DMS114 treated with DMSO at 0.1 percent for 48 hours (cell line): Measurements from ENCODE around the gene KCNE2.
A peak's percentile ranks its signal among the peaks of the same experiment; 100 is the strongest.

Experiments used
- DNase-seq: peaks from one replicate; lab custom pipeline; 2025; ENCODE audit not compliant: unreplicated experiment; lab: John Stamatoyannopoulos, UW

Gene KCNE2

GRCh38 chr21:34363733-34364132, at the start of gene KCNE2:
Gene KCNE2 (plus strand): TSS chr21:34364006. CDS start chr21:34370479, 6,473 bp downstream.
- DNase-seq, result no peak

- DNase-seq, result no peak
These were observed 44.2 kb upstream of the KCNE2 start for GRCh38 chr21:34319585-34319984.

GRCh38 chr21:34320011-34320410, 43.8 kb upstream of the KCNE2 start:
- DNase-seq, result no peak

- no peak for DNase-seq
These were observed 33.8 kb upstream of the KCNE2 start for GRCh38 chr21:34330055-34330454.

GRCh38 chr21:34331726-34332125, 32.1 kb upstream of the KCNE2 start:
- no peak for DNase-seq

GRCh38 chr21:34332347-34332746, 31.5 kb upstream of the KCNE2 start:
- no peak for DNase-seq

- no peak for DNase-seq
These were observed 30.6 kb upstream of the KCNE2 start for GRCh38 chr21:34333121-34333739.

- DNase-seq, result no peak
These were observed 28.5 kb upstream of the KCNE2 start for GRCh38 chr21:34335316-34335715.

- no peak for DNase-seq
These were observed 27.6 kb upstream of the KCNE2 start for GRCh38 chr21:34336245-34336644.

GRCh38 chr21:34336756-34337391, 26.9 kb upstream of the KCNE2 start:
- no peak for DNase-seq

GRCh38 chr21:34337741-34338140, 26.1 kb upstream of the KCNE2 start:
- DNase-seq, result no peak

GRCh38 chr21:34338226-34338625, 25.6 kb upstream of the KCNE2 start:
- DNase-seq, result no peak

- DNase-seq, result no peak
These were observed 23.7 kb upstream of the KCNE2 start for GRCh38 chr21:34340061-34340460.

- DNase-seq, result no peak
These were observed 21.3 kb upstream of the KCNE2 start for GRCh38 chr21:34342476-34342875.

GRCh38 chr21:34343347-34343746, 20.5 kb upstream of the KCNE2 start:
- DNase-seq, result no peak

GRCh38 chr21:34343838-34344381, 19.9 kb upstream of the KCNE2 start:
- no peak for DNase-seq

GRCh38 chr21:34344584-34344983, 19.2 kb upstream of the KCNE2 start:
- DNase-seq, result no peak

GRCh38 chr21:34345091-34345871, 18.5 kb upstream of the KCNE2 start:
- DNase-seq, result no peak

GRCh38 chr21:34345892-34346291, 17.9 kb upstream of the KCNE2 start:
- DNase-seq, result no peak

GRCh38 chr21:34348890-34349519, 14.8 kb upstream of the KCNE2 start:
- DNase-seq, result no peak

- DNase-seq, result peak; percentile 28
These were observed 12.0 kb upstream of the KCNE2 start for GRCh38 chr21:34351786-34352241.
